Activated T-helper 2 cell treated with anti-CD3 and anti-CD28 coated beads, Interferon-gamma antibody, Interleukin-2, Interleukin-4, amounts not matched to agents 10 μg/mL and 5 μg/mL and 100 μg/mL, durations not matched to agents 14 hours and 24 hours and 36 hours (primary cell): ENCODE data around the gene PDE7B. TPM values are rescaled to one million over a fixed set of nuclear protein-coding genes. Genes with fewer than 3 reads are reported as not detected.

ENCODE experiments used
- DNase-seq: peaks from one replicate; pipeline ENCODE4 v3.0.0; 2021; ENCODE audit warnings: low spot score
- H3K27ac Mint-ChIP-seq: one replicate; pipeline ENCODE4 v1.8.0; 2021; ENCODE audit warnings: mixed read lengths
- H3K27me3 Mint-ChIP-seq: one replicate; pipeline ENCODE4 v1.8.0; 2021; ENCODE audit warnings: low read depth, mixed read lengths
- H3K36me3 Mint-ChIP-seq: one replicate; pipeline ENCODE4 v1.8.0; 2021; ENCODE audit warnings: low read depth, mixed read lengths
- H3K4me1 Mint-ChIP-seq: one replicate; pipeline ENCODE4 v1.8.0; 2021; ENCODE audit warnings: low read depth, mixed read lengths
- H3K4me3 Mint-ChIP-seq: one replicate; pipeline ENCODE4 v1.8.0; 2021; ENCODE audit warnings: low read depth, mild to moderate bottlenecking, moderate library complexity, mixed read lengths
- H3K9me3 Mint-ChIP-seq: one replicate; pipeline ENCODE4 v1.8.0; 2021; ENCODE audit warnings: mixed read lengths
- intact Hi-C: fragments of 100-400 bp; cut with micrococcal nuclease; formaldehyde crosslinking; loops from one replicate; pipeline ENCODE4 v1.15.1; 2023
- total RNA-seq: library from RNA; stranded (reverse); gene quantifications from 2 replicates; pipeline ENCODE4 v1.2.3, GENCODE V29; 2022

The PDE7B gene
- total RNA-seq, 1 donor from 2014 or later, result 28.8 TPM

DNA sequence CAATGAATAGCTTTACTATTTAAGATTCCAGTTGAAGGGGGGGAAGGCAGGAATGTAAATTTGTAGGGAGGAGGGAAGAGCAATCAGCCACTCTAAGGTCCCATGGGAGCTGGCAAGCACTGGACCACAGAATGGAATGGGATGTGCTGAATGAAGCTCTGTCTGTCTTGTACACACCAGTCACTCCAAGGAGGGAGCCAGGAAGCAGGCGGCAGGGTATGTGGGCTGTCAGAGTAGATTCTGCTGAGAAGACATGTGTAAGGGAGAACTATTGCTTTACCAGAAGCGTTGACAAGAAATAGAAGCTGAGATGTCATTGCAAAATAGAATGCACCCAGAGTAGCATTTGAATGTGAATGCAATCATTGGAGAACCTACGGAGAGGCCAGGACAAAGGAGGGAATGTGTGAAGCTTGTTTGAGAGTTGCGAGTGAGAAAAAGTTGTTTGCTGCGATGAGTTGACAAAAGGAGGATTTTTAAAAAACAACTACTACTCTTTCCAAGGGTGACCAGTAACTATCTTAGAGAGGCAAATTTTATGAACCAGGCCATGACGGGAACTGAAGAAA lies 25.2 kb upstream of the PDE7B start:
- no peak overlapping the region for H3K4me3 Mint-ChIP-seq
- H3K4me1 Mint-ChIP-seq, result no peaks in the 10 kb centered on the region
- H3K27me3 Mint-ChIP-seq, result peaks cover 2% of the 10 kb centered on the region
- no peaks in the 10 kb centered on the region for H3K36me3 Mint-ChIP-seq
- DNase-seq, result no peak
- intact Hi-C loops, result no loop called here
- peaks cover 3% of the 10 kb centered on the region for H3K9me3 Mint-ChIP-seq
- no peak overlapping the region for H3K27ac Mint-ChIP-seq

DNA sequence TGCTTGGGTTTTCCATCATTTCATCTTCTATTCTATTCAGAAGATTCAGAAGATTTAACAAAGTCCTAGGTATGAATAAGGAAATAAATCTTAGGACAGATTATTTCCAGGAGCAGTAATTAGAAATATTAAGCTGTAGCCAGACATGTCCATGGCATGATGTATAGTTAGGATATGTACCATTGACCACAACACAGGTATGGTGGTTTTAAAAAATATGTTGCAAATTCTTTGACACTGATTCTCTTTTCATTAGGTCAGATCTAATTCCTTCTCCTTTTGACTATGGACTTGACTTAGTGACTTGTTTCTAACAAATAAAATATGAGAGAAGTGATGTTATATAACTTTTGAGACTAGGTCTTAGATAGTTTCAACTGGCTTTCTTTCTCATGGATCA lies 23.5 kb upstream of the PDE7B start:
- H3K4me3 Mint-ChIP-seq, result no peak overlapping the region

DNA sequence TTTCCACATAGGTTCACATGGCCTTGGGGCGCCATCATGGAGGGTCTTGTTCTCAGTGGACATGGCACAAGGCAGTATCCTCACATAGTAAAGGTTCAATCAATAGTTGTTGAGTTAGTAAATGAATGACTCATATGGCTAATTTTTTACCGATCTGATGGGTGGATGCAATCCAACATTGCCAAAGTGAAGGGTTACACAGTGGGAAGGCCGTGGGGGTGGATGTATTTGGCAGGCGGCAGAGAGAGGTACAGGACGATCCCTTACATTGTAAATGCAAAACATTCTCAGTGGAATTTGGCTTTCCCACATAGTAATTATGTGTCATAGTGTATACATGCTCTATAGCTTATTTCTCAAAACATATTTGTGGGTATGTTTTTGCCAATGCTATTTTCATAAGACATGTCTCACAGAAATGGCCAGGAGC lies 21.0 kb upstream of the PDE7B start:
- no peak for DNase-seq
- Mint-ChIP-seq H3K36me3 (no peaks in the 10 kb centered on the region), H3K9me3 (no peaks in the 10 kb centered on the region), H3K27ac (no peak overlapping the region), H3K27me3 (peaks cover 4% of the 10 kb centered on the region), H3K4me1 (peaks cover 4% of the 10 kb centered on the region), H3K4me3 (no peak overlapping the region)
- intact Hi-C loops, result no loop called here

More for the DNA sequence above, 23.5 kb upstream of the PDE7B start:
- intact Hi-C loops, result no loop called here
- no peak overlapping the region for H3K27ac Mint-ChIP-seq
- H3K36me3 Mint-ChIP-seq, result no peaks in the 10 kb centered on the region
- H3K4me1 Mint-ChIP-seq, result no peaks in the 10 kb centered on the region
- H3K27me3 Mint-ChIP-seq, result peaks cover 2% of the 10 kb centered on the region
- no peak for DNase-seq
- H3K9me3 Mint-ChIP-seq, result peaks cover 3% of the 10 kb centered on the region

DNA sequence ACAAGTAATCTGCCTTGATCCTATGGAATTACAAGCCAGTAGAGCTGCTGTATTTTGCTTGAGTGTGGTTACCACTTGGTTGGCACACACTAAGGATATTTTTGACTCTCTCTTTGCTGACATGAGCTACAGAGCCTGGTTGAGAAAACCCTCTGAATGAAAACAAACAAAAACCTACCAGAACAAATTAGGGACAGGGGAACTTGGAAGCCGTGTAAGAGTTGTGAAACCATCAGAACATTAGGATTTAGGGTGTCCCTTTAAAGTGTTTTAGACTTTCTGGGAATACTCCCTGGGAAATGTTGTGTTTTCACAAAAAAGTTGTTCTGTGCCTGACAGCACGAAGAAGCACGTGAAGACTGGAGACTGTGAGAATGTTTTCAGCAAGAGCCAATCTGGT lies 20.5 kb upstream of the PDE7B start:
- H3K27ac Mint-ChIP-seq, result no peak overlapping the region
- no peaks in the 10 kb centered on the region for H3K36me3 Mint-ChIP-seq
- H3K4me1 Mint-ChIP-seq, result peaks cover 4% of the 10 kb centered on the region
- intact Hi-C loops, result no loop called here
- DNase-seq, result no peak
- H3K4me3 Mint-ChIP-seq, result no peak overlapping the region
- H3K9me3 Mint-ChIP-seq, result no peaks in the 10 kb centered on the region
- H3K27me3 Mint-ChIP-seq, result peaks cover 4% of the 10 kb centered on the region

DNA sequence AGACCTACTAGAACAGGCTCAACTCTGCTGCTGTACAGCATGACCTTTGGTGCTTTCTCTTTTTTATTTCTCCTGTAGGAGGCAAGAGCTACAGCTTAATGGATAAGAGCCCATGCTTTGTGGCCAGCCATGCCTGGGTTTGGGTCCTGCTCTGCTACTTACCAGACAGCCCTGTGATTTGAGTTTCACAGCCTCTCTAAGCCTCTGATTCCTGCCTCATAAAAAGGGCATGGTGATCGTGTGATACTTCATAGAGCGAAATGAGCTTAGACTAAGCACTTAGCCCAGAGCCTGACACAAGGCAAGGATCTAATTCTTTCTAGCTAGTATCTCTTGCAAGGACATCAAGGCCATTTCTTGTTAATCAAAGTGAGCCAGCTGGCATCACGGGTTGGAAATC lies 19.3 kb upstream of the PDE7B start:
- Mint-ChIP-seq H3K9me3 (no peaks in the 10 kb centered on the region), H3K4me3 (no peak overlapping the region), H3K27ac (no peak overlapping the region), H3K4me1 (peaks cover 4% of the 10 kb centered on the region), H3K27me3 (peaks cover 4% of the 10 kb centered on the region), H3K36me3 (no peaks in the 10 kb centered on the region)
- DNase-seq, result no peak
- intact Hi-C loops, result no loop called here

DNA sequence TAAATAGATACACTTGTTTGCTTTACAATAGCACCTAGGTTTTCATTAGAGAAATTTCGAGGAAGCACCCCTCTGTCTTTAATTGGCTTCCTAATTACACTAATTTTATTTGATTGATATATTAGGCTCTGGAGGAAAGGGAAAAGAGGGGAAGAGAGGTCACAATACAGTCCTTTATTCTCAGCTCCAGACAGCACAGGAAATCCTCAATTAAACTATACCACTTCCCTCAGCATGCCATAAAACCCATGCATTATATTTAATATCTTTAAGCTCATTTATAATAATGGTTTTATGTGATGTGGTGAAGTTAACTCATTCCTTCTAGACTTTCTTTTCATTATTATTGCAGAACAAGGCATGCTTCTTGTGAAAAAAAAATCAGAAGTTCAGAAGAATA lies 17.7 kb upstream of the PDE7B start:
- no peaks in the 10 kb centered on the region for H3K9me3 Mint-ChIP-seq
- H3K4me1 Mint-ChIP-seq, result peaks cover 9% of the 10 kb centered on the region
- no peaks in the 10 kb centered on the region for H3K36me3 Mint-ChIP-seq
- H3K27ac Mint-ChIP-seq, result no peak overlapping the region
- no peak for DNase-seq
- peaks cover 4% of the 10 kb centered on the region for H3K27me3 Mint-ChIP-seq
- no peak overlapping the region for H3K4me3 Mint-ChIP-seq
- intact Hi-C loops, result no loop called here

DNA sequence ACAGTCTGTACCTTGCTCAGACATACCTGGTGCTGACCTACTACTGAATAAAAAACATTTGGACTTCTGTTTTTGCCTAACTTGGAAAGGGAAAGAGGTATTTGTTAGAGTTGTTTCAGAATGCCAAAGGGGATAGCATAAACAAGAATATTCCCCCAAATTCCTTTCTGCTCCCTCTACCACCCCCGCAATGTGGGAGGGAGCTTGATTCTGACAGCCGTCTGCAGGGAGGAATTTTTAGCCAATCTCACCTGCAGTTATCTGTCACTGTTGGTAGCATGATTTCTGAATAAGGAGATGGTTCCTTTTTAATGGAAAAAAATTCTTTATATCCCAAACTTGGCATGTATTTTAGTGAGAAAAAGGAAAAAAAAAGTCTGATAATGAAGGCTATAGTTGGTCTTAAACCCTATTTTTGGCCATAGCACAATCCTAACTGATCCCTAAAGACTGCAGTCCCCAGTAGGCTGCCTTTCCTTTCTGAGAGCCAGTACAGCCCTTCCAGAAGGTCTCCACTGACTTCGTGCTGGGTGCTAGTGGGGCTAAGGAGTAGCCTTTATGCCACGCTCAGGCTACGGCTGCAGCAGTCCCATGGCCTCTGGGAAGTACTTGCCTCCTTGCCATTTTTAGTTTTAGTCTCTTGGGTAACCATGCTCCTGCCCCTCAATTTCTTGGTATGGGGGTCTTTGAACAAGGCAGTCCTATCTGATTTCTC lies 13.6 kb upstream of the PDE7B start:
- H3K9me3 Mint-ChIP-seq, result no peaks in the 10 kb centered on the region
- DNase-seq, result no peak
- peaks cover 11% of the 10 kb centered on the region for H3K27me3 Mint-ChIP-seq
- no peaks in the 10 kb centered on the region for H3K36me3 Mint-ChIP-seq
- intact Hi-C loops, result no loop called here
- no peak overlapping the region for H3K27ac Mint-ChIP-seq
- H3K4me1 Mint-ChIP-seq, result peaks cover 9% of the 10 kb centered on the region
- no peak overlapping the region for H3K4me3 Mint-ChIP-seq

DNA sequence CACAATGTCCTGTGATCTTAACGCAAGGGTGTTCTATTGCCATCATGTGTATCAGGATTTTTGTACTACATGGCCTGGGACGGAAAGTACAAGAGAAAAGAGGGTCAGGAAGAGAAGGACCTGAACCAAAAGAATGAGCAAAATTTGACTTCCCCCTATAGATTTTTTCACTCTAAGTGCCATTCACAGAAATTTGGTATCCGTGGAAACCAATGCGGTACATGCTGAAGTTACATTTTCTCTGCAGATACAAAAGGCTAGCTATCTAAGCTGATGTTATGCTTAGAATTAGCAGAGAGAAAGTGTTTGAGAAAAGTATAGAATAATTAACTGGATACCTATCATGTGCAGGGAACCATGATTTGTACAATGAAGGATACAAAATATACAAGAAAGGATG lies 12.4 kb upstream of the PDE7B start:
- no peak overlapping the region for H3K4me3 Mint-ChIP-seq
- no peak overlapping the region for H3K27ac Mint-ChIP-seq
- peaks cover 9% of the 10 kb centered on the region for H3K4me1 Mint-ChIP-seq
- peaks cover 6% of the 10 kb centered on the region for H3K27me3 Mint-ChIP-seq
- H3K36me3 Mint-ChIP-seq, result no peaks in the 10 kb centered on the region
- H3K9me3 Mint-ChIP-seq, result peaks cover 3% of the 10 kb centered on the region
- intact Hi-C loops, result no loop called here
- DNase-seq, result no peak

DNA sequence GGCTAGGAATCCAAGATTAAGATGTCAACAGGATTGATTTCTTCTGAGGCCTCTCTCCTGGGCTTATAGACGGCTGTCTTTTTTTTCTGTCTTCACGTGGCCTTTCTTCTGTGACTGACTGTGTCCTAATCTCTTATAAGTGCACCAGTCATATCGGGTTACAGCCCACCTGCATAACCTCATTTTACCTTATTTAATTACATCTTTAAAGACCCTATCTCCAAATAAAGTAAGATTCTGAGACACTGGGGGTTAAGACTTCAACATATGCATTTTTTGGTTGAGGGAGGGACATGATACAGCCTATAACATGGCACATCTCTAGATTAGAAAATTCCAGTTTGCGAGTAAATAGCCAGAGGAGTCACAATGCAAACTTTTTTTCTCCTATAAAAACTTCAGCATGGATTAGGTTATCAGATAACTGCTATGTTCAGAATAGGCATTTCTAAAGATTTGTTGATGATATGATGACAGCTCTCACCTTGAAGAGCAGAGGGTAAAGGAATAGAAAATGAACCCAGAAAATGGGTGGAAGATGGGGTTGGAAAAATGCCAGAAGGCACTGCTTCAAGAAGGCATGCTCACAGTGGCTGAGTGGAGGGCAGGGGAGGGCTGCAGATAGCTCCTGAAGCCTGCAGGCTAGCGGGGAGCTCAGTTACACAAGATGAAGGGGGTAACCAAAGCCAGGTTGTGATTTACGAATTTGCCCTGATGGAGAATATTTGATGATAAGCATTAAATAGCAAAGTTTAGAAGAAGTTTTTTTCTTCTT lies 8.7 kb upstream of the PDE7B start:
- H3K27me3 Mint-ChIP-seq, result peaks cover 6% of the 10 kb centered on the region
- intact Hi-C loops, result no loop called here
- H3K27ac Mint-ChIP-seq, result no peak overlapping the region
- peaks cover 3% of the 10 kb centered on the region for H3K9me3 Mint-ChIP-seq
- DNase-seq, result no peak
- no peak overlapping the region for H3K4me3 Mint-ChIP-seq
- H3K36me3 Mint-ChIP-seq, result no peaks in the 10 kb centered on the region
- H3K4me1 Mint-ChIP-seq, result peaks cover 2% of the 10 kb centered on the region

DNA sequence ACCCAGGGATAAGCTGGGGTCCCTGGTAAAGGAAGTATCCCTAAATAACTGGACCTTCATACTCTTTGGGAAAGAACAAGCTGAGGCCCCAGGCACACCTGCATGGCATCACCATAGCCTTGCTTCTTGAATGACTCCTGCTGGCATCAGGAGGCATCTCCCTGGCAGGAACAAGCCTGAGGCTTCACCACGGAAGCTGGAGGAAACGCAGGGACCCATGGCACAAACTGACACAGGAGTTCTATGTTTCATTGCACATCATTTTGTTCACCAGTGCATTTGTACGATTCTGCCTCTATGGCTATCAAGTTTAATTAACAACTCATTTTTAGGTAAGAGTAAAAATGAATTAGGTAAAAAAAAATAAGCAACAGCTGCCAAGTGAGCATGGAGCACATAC lies 619 bp upstream of the PDE7B start:
- intact Hi-C loops, result loop anchor here (1.0 to 5.0 kb wide), 5 partner anchors 66 to 314 kb away; no protein-coding TSS in a partner anchor
- H3K27ac Mint-ChIP-seq, result peak overlapping the region; percentile 89
- no peak for DNase-seq
- peaks cover 33% of the 10 kb centered on the region for H3K4me1 Mint-ChIP-seq
- H3K27me3 Mint-ChIP-seq, result no peaks in the 10 kb centered on the region
- peaks cover 34% of the 10 kb centered on the region for H3K36me3 Mint-ChIP-seq
- peak overlapping the region; percentile 94 for H3K4me3 Mint-ChIP-seq
- H3K9me3 Mint-ChIP-seq, result no peaks in the 10 kb centered on the region

DNA sequence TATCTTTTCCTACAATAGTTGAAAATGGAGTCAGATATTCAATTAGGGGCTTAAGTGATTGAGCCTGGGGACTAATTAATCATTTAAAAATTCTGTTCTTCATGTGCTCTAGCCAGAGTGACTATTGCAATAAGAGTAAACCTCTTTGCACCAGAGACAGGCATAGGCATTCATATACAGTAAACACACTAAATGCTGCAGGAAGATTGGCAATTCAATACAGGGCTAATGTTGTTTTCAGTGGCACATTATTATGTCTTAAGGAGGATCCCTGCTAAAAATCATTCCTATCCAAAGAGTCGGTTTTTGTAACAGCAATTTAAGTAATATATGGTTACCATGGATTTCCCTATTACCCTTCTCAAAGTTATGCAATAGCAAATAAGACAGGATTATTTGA lies 1.2 kb downstream of the PDE7B start:
- peaks cover 47% of the 10 kb centered on the region for H3K4me1 Mint-ChIP-seq
- DNase-seq, result no peak
- peak overlapping the region; percentile 51 for H3K27ac Mint-ChIP-seq
- H3K9me3 Mint-ChIP-seq, result no peaks in the 10 kb centered on the region
- intact Hi-C loops, result loop anchor here (5.0 kb wide), 3 partner anchors 65 to 265 kb away; no protein-coding TSS in a partner anchor
- H3K4me3 Mint-ChIP-seq, result peak overlapping the region; percentile 94
- no peaks in the 10 kb centered on the region for H3K27me3 Mint-ChIP-seq
- peaks cover 50% of the 10 kb centered on the region for H3K36me3 Mint-ChIP-seq

DNA sequence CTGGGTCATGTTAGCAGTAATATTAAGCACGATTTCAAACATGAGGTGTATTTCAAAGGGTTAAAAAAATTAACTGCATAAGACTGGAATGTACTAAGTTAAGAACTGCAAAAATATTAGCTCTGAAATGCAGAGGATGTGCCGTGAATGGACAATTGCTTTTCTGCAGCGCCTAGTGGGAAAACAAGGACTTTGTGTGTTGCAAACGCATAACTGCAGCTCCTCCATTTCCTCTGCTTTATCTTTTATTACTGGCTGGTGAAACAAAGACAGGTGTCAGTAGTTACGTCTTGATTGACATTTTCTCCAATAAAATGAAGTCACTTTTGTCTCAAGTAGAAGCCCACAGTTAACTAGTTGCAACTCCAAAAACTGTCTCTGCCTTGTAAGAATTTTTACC lies 1.7 kb downstream of the PDE7B start:
- DNase-seq, result no peak
- no peaks in the 10 kb centered on the region for H3K9me3 Mint-ChIP-seq
- peak overlapping the region; percentile 82 for H3K27ac Mint-ChIP-seq
- intact Hi-C loops, result loop anchor here (5.0 kb wide), 3 partner anchors 64 to 266 kb away; no protein-coding TSS in a partner anchor
- H3K36me3 Mint-ChIP-seq, result peaks cover 51% of the 10 kb centered on the region
- peaks cover 47% of the 10 kb centered on the region for H3K4me1 Mint-ChIP-seq
- H3K4me3 Mint-ChIP-seq, result peak overlapping the region; percentile 94
- H3K27me3 Mint-ChIP-seq, result no peaks in the 10 kb centered on the region

DNA sequence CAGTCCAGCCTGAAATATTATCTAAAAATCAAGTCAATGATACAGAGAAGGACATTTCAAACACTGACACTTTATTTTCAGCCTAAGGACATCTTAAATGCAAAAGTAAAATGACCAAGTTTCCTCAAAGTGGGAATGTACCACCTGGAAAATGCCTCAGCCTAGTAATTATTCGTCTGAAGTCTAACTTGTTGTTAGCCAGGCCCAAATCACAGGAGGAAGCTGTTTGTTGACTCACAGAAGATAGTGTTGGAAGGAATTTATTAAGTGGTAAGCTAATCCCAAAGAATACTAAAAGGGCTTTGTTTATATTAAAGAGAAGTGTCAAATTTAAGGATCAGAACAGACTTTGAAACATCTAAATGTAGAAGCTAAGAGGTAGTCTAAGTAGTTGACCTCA lies 2.5 kb downstream of the PDE7B start:
- no peak for DNase-seq
- peaks cover 59% of the 10 kb centered on the region for H3K36me3 Mint-ChIP-seq
- H3K27me3 Mint-ChIP-seq, result no peaks in the 10 kb centered on the region
- peak overlapping the region; percentile 81 for H3K27ac Mint-ChIP-seq
- no peaks in the 10 kb centered on the region for H3K9me3 Mint-ChIP-seq
- peak overlapping the region; percentile 94 for H3K4me3 Mint-ChIP-seq
- intact Hi-C loops, result loop anchor here (1.0 to 5.0 kb wide), 8 partner anchors 15 to 348 kb away; no protein-coding TSS in a partner anchor
- peaks cover 47% of the 10 kb centered on the region for H3K4me1 Mint-ChIP-seq
